ENCODE results near the gene YIF1B. TPM values are rescaled to one million over a fixed set of nuclear protein-coding genes. Genes with fewer than 3 reads are reported as not detected.
A peak's percentile ranks its signal among the peaks of the same experiment; 100 is the strongest.

The YIF1B gene
- total RNA-seq, 2 donors from 2014 or later = 34.7 to 71.9 TPM

GRCh38 chr19:38290631-38291147, 25.1 kb downstream of the YIF1B start:
- Histone ChIP-seq H3K27ac (peak overlapping the region; percentile 80 to 83), H3K4me1 (replicated peaks) (peaks cover 23% of the 10 kb centered on the region), H3K4me3 (no peak overlapping the region), H3K9me3 (no peaks in the 10 kb centered on the region), H3K36me3 (peaks cover 0 to 7% of the 10 kb centered on the region in 2 donors), H3K27me3 (replicated peaks; ENCODE audit: insufficient read depth) (no peaks in the 10 kb centered on the region)
- 34% methylated on average over 13 of the region's 13 CpGs for WGBS
- TF ChIP-seq POLR2A (IDR thresholded peaks at IDR 0.05) (no peak), CTCF (IDR thresholded peaks at IDR 0.05) (no peak), POLR2AphosphoS5 (IDR thresholded peaks at IDR 0.05) (peak; percentile 94)
- DNase-seq (ENCODE audit: low spot score) = peak; percentile 96
- intact Hi-C loops (cut with DNase I) = no loop called here

- Histone ChIP-seq H3K4me3 (no peak overlapping the region), H3K9me3 (no peaks in the 10 kb centered on the region), H3K4me1 (replicated peaks) (peaks cover 23% of the 10 kb centered on the region), H3K27ac (peak overlapping the region; percentile 80 to 83), H3K27me3 (replicated peaks; ENCODE audit: insufficient read depth) (no peaks in the 10 kb centered on the region), H3K36me3 (peaks cover 0 to 7% of the 10 kb centered on the region in 2 donors)
- WGBS = 89% methylated on average over 15 of the region's 15 CpGs
- no peak for DNase-seq (ENCODE audit: low spot score)
- no peak for TF ChIP-seq POLR2A (IDR thresholded peaks at IDR 0.05)
- TF ChIP-seq CTCF (IDR thresholded peaks at IDR 0.05) = no peak
- no peak for TF ChIP-seq POLR2AphosphoS5 (IDR thresholded peaks at IDR 0.05)
- intact Hi-C loops (cut with DNase I) = no loop called here
Observed at GRCh38 chr19:38289955-38290354, 25.8 kb downstream of the YIF1B start.

- peaks cover 23% of the 10 kb centered on the region for H3K4me1 ChIP-seq (replicated peaks)
- TF ChIP-seq CTCF (IDR thresholded peaks at IDR 0.05) (no peak), POLR2A (IDR thresholded peaks at IDR 0.05) (no peak), POLR2AphosphoS5 (IDR thresholded peaks at IDR 0.05) (no peak)
Observed at GRCh38 chr19:38288123-38288855, 27.5 kb downstream of the YIF1B start.

DNA sequence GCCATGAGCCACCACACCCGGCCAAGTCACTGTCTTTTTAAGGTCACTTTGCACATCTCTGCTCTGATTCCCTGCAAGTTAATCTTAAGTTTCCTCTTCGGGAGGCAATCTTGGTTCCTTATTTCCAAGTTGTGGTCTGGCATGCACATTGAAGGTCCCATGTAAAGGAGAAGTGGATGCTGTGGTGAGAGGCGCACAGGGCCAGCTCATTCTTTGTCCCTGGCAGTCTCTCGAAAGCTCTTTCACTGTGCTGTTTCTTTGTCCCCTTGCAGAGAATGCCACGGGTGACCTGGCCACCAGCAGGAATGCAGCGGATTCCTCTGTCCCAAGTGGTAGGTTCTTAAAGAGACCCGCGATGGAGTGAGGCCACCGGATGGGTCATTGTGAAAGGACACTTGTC, 28.1 kb downstream of the YIF1B start:
- H3K4me3 ChIP-seq = no peak overlapping the region
- no peaks in the 10 kb centered on the region for H3K27me3 ChIP-seq (replicated peaks; ENCODE audit: insufficient read depth)
- DNase-seq (ENCODE audit: low spot score) = no peak
- peaks cover 23% of the 10 kb centered on the region for H3K4me1 ChIP-seq (replicated peaks)
- no peak for TF ChIP-seq CTCF (IDR thresholded peaks at IDR 0.05)
- no peak for TF ChIP-seq POLR2AphosphoS5 (IDR thresholded peaks at IDR 0.05)
- no peak for TF ChIP-seq POLR2A (IDR thresholded peaks at IDR 0.05)
- WGBS = 86% methylated on average over 9 of the region's 9 CpGs
- intact Hi-C loops (cut with DNase I) = no loop called here
- H3K27ac ChIP-seq = peak overlapping the region in 1 of 2 donors; percentile 44
- no peaks in the 10 kb centered on the region for H3K9me3 ChIP-seq
- peaks cover 0 to 7% of the 10 kb centered on the region in 2 donors for H3K36me3 ChIP-seq

More at GRCh38 chr19:38288123-38288855, 27.5 kb downstream of the YIF1B start:
- H3K27ac ChIP-seq = peak overlapping the region; percentile 11 to 44
- H3K36me3 ChIP-seq = peaks cover 0 to 7% of the 10 kb centered on the region in 2 donors
- no peak overlapping the region for H3K4me3 ChIP-seq
- H3K27me3 ChIP-seq (replicated peaks; ENCODE audit: insufficient read depth) = no peaks in the 10 kb centered on the region
- H3K9me3 ChIP-seq = no peaks in the 10 kb centered on the region
- DNase-seq (ENCODE audit: low spot score) = no peak
- intact Hi-C loops (cut with DNase I) = no loop called here
- WGBS = 92% methylated on average over 16 of the region's 16 CpGs

GRCh38 chr19:38285567-38285966, 30.2 kb downstream of the YIF1B start:
- intact Hi-C loops (cut with DNase I) = no loop called here
- Histone ChIP-seq H3K36me3 (peaks cover 0 to 7% of the 10 kb centered on the region in 2 donors), H3K27me3 (replicated peaks; ENCODE audit: insufficient read depth) (no peaks in the 10 kb centered on the region)

More at GRCh38 chr19:38285567-38285966, 30.2 kb downstream of the YIF1B start:
- Histone ChIP-seq H3K9me3 (no peaks in the 10 kb centered on the region), H3K27ac (no peak overlapping the region), H3K4me3 (no peak overlapping the region), H3K4me1 (replicated peaks) (peaks cover 10% of the 10 kb centered on the region)
- no peak for DNase-seq (ENCODE audit: low spot score)
- TF ChIP-seq POLR2AphosphoS5 (IDR thresholded peaks at IDR 0.05) (no peak), CTCF (IDR thresholded peaks at IDR 0.05) (no peak), POLR2A (IDR thresholded peaks at IDR 0.05) (no peak)
- 84% methylated on average over 5 of the region's 5 CpGs for WGBS
